Esophagus squamous epithelium (tissue), 5 donors: ENCODE data around the gene HOXB8. TPM values are rescaled to one million over a fixed set of nuclear protein-coding genes. Genes with fewer than 3 reads are reported as not detected.

ENCODE experiments used
- DNase-seq: peaks from one replicate; lab custom pipeline; 2025; lab: John Stamatoyannopoulos, UW
- H3K27ac ChIP-seq, 4 donors: fragments of 200-600 bp; sonication (generic); one replicate each; pipeline ENCODE4 v1.5.1; 2016 to 2019; ENCODE audit warnings: mild to moderate bottlenecking in 1 of 4
- H3K27me3 ChIP-seq, 4 donors: fragments of 200-600 bp; sonication (generic); 1 replicate in 3 of 4; 2 replicates in 1 of 4; pipeline versions ENCODE4 v1.5.1 to v1.6.0; 2017 to 2021; ENCODE audit warnings: antibody characterized with exemption in 1 of 4
- H3K36me3 ChIP-seq, 3 donors: fragments of 200-600 bp; sonication (generic); one replicate each; pipeline ENCODE4 v1.5.1; 2016 to 2019
- H3K4me1 ChIP-seq, 3 donors: fragments of 200-600 bp; sonication (generic); one replicate each; pipeline ENCODE4 v1.5.1; 2017 to 2019
- H3K4me3 ChIP-seq, 4 donors: fragments of 200-600 bp; sonication (generic); 1 replicate in 3 of 4; 2 replicates in 1 of 4; pipeline ENCODE4 v1.5.1; 2016 to 2019; ENCODE audit warnings: mild to moderate bottlenecking in 2 of 4, moderate library complexity in 1 of 4
- H3K9me3 ChIP-seq, 3 donors: fragments of 200-600 bp; sonication (generic); one replicate each; pipeline ENCODE4 v1.5.1; 2016 to 2019
- CTCF ChIP-seq, 6 experiments: fragments of 450-650 bp in 4 of 6; fragments of 200-600 bp in 2 of 6; sonication (generic) in 2 of 6; IDR thresholded peaks; one replicate each; pipeline ENCODE4 v1.5.1; 2016 to 2019; ENCODE audit warnings: antibody characterized with exemption in 6 of 6, mild to moderate bottlenecking in 4 of 6, moderate library complexity in 4 of 6
- POLR2A ChIP-seq, 4 donors: fragments of 450-650 bp; IDR thresholded peaks; one replicate each; pipeline ENCODE4 v1.6.1; 2017; ENCODE audit warnings: antibody characterized with exemption in 4 of 4, mild to moderate bottlenecking in 4 of 4, moderate library complexity in 3 of 4
- WGBS, 2 donors: methylation state at CpG; one replicate each; pipeline ENCODE4 v1.1.5; 2018; 5-methylcytosine and 5-hydroxymethylcytosine counted together
- intact Hi-C: fragments of 100-400 bp; cut with DNase I; formaldehyde crosslinking; loops from one replicate; pipeline ENCODE4 v1.15.0; 2022
- total RNA-seq, 4 donors: library from RNA; depleted of rRNA; stranded (reverse); fragments of >200 nt; gene quantifications; one replicate each; pipeline ENCODE4 v1.1.0, GENCODE V29; 2016
- donor health status: DM: yes; HTN: yes; CAD: no.

The HOXB8 gene
- total RNA-seq, 4 donors from 2014 or later = not detected

- Histone ChIP-seq H3K4me1 (peaks cover 0 to 17% (median 4%) of the 10 kb centered on the region in 3 donors), H3K27me3 (peaks cover 45 to 100% (median 58%) of the 10 kb centered on the region in 4 donors), H3K27ac (no peak overlapping the region), H3K9me3 (no peaks in the 10 kb centered on the region), H3K4me3 (no peak overlapping the region), H3K36me3 (no peaks in the 10 kb centered on the region)
- intact Hi-C loops = no loop called here
- WGBS, 2 donors = 13 to 19% methylated on average over 25 to 29 of the region's 29 CpGs
- DNase-seq = no peak
- TF ChIP-seq POLR2A (IDR thresholded peaks at IDR 0.05) = no peak
- no peak for TF ChIP-seq CTCF (IDR thresholded peaks at IDR 0.05)
Observed at GRCh38 chr17:48641541-48642058, 26.5 kb upstream of the HOXB8 start.

- TF ChIP-seq POLR2A (IDR thresholded peaks at IDR 0.05) = no peak
- TF ChIP-seq CTCF (IDR thresholded peaks at IDR 0.05) = no peak
- no peaks in the 10 kb centered on the region for H3K9me3 ChIP-seq
- no peak overlapping the region for H3K4me3 ChIP-seq
- H3K4me1 ChIP-seq = peaks cover 0 to 14% (median 4%) of the 10 kb centered on the region in 3 donors
- intact Hi-C loops = no loop called here
- DNase-seq = no peak
- no peak overlapping the region for H3K27ac ChIP-seq
- H3K36me3 ChIP-seq = no peaks in the 10 kb centered on the region
- 65 to 71% methylated on average over 1 of the region's 1 CpG for WGBS, 2 donors
- peaks cover 44 to 100% (median 59%) of the 10 kb centered on the region in 4 donors for H3K27me3 ChIP-seq
Observed at GRCh38 chr17:48640858-48641180, 25.7 kb upstream of the HOXB8 start.

- TF ChIP-seq CTCF (IDR thresholded peaks at IDR 0.05) = no peak
- no peak for TF ChIP-seq POLR2A (IDR thresholded peaks at IDR 0.05)
- Histone ChIP-seq H3K9me3 (no peaks in the 10 kb centered on the region), H3K27me3 (peaks cover 48 to 100% (median 62%) of the 10 kb centered on the region in 4 donors), H3K4me1 (peaks cover 0 to 14% (median 4%) of the 10 kb centered on the region in 3 donors), H3K4me3 (no peak overlapping the region), H3K27ac (no peak overlapping the region), H3K36me3 (no peaks in the 10 kb centered on the region)
- no peak for DNase-seq
- WGBS, 2 donors = 49 to 63% methylated on average over 5 of the region's 6 CpGs
- intact Hi-C loops = no loop called here
Observed at GRCh38 chr17:48639982-48640857, 25.1 kb upstream of the HOXB8 start.

GRCh38 chr17:48639136-48639535 lies 24.0 kb upstream of the HOXB8 start:
- WGBS, 2 donors = 36 to 41% methylated on average over 2 to 3 of the region's 5 CpGs
- H3K4me1 ChIP-seq = peaks cover 0 to 17% (median 4%) of the 10 kb centered on the region in 3 donors
- no peak overlapping the region for H3K4me3 ChIP-seq
- no peaks in the 10 kb centered on the region for H3K9me3 ChIP-seq
- DNase-seq = no peak
- no peak overlapping the region for H3K27ac ChIP-seq
- no peaks in the 10 kb centered on the region for H3K36me3 ChIP-seq
- H3K27me3 ChIP-seq = peaks cover 54 to 100% (median 65%) of the 10 kb centered on the region in 4 donors
- TF ChIP-seq CTCF (IDR thresholded peaks at IDR 0.05) (no peak), POLR2A (IDR thresholded peaks at IDR 0.05) (no peak)
- intact Hi-C loops = no loop called here
